WTC11 (cell line): Measurements from ENCODE around the gene OTUD6A.

ENCODE experiments used
- CTCF ChIP-seq: fragments of 200-600 bp; IDR thresholded peaks from 2 replicates; pipeline ENCODE4 v1.8.0; 2022; ENCODE audit warnings: antibody characterized with exemption
- ETV6 ChIP-seq: sonication (generic); formaldehyde crosslinking; IDR thresholded peaks from 2 replicates; pipeline ENCODE4 v1.8.1; 2022; ENCODE audit warnings: mild to moderate bottlenecking, missing genetic modification reagents
- OVOL2 ChIP-seq: fragments of 250-450 bp; sonication (Bioruptor Pico); IDR thresholded peaks from 2 replicates; pipeline ENCODE4 v1.9.0; 2021; ENCODE audit warnings: mild to moderate bottlenecking, borderline replicate concordance
- SMAD3 ChIP-seq: sonication (generic); formaldehyde crosslinking; IDR thresholded peaks from 2 replicates; pipeline ENCODE4 v1.8.0; 2022; ENCODE audit warnings: missing genetic modification reagents, mild to moderate bottlenecking, borderline replicate concordance
- SP1 ChIP-seq: sonication (generic); formaldehyde crosslinking; conservative IDR thresholded peaks from 2 replicates; pipeline ENCODE4 v1.8.1; 2022; ENCODE audit warnings: missing genetic modification reagents
- TP53 ChIP-seq: sonication (generic); formaldehyde crosslinking; IDR thresholded peaks from 2 replicates; pipeline ENCODE4 v1.8.1; 2023; ENCODE audit warnings: mild to moderate bottlenecking, missing genetic modification reagents
- ZNF423 ChIP-seq: fragments of 250-450 bp; sonication (Bioruptor Pico); IDR thresholded peaks from 2 replicates; pipeline ENCODE4 v2.1.2; 2022; ENCODE audit warnings: mild to moderate bottlenecking, moderate library complexity
- TF ChIP-seq, protein P1 (sequence below): sonication (generic); formaldehyde crosslinking; IDR thresholded peaks from 2 replicates; pipeline ENCODE4 v1.8.1; 2023; ENCODE audit warnings: mild to moderate bottlenecking, missing genetic modification reagents, moderate library complexity
- TF ChIP-seq, protein P2 (sequence below): sonication (generic); formaldehyde crosslinking; IDR thresholded peaks from 2 replicates; pipeline ENCODE4 v1.8.1; 2023; ENCODE audit warnings: mild to moderate bottlenecking, moderate library complexity, missing genetic modification reagents

- TF ChIP-seq ETV6 (CRISPR knock-in tag) = no peak
- no peak for TF ChIP-seq CTCF
- TF ChIP-seq, protein P1, sequence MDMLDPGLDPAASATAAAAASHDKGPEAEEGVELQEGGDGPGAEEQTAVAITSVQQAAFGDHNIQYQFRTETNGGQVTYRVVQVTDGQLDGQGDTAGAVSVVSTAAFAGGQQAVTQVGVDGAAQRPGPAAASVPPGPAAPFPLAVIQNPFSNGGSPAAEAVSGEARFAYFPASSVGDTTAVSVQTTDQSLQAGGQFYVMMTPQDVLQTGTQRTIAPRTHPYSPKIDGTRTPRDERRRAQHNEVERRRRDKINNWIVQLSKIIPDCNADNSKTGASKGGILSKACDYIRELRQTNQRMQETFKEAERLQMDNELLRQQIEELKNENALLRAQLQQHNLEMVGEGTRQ = no peak
- no peak for TF ChIP-seq SMAD3 (CRISPR knock-in tag)
- TF ChIP-seq ZNF423 (CRISPR knock-in tag) = no peak
- TF ChIP-seq, protein P2, sequence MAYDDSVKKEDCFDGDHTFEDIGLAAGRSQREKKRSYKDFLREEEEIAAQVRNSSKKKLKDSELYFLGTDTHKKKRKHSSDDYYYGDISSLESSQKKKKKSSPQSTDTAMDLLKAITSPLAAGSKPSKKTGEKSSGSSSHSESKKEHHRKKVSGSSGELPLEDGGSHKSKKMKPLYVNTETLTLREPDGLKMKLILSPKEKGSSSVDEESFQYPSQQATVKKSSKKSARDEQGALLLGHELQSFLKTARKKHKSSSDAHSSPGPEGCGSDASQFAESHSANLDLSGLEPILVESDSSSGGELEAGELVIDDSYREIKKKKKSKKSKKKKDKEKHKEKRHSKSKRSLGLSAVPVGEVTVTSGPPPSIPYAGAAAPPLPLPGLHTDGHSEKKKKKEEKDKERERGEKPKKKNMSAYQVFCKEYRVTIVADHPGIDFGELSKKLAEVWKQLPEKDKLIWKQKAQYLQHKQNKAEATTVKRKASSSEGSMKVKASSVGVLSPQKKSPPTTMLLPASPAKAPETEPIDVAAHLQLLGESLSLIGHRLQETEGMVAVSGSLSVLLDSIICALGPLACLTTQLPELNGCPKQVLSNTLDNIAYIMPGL (CRISPR knock-in tag) = no peak
- no peak for TF ChIP-seq SP1
- no peak for TF ChIP-seq OVOL2 (CRISPR knock-in tag)
- TF ChIP-seq TP53 (CRISPR knock-in tag) = no peak
Observed at GRCh38 chrX:70105229-70105628, 43.0 kb downstream of the OTUD6A start.
